ENCODE measurements around the gene IDUA. TPM values are rescaled to one million over a fixed set of nuclear protein-coding genes. Genes with fewer than 3 reads are reported as not detected.

IDUA gene
- total and polyA plus RNA-seq, 7 donors: 1.2 to 15.2 (median 7.3) TPM

DNA sequence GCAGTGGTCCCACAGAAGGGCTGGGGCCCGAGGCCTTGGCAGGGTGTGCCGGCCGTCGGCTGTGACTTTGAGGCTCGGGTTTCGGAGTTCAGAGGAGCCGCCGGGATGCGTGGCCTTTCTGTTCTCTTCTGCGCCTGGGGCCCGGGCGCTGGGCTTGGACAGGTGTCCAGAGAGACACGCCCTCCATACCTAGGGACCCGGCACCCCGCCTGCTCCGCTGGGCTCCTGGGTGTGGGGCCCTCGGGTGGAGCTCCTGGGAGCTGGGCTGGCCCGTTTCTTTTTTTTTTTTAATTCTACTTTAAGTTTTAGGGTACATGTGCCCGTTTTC is 35.9 kb downstream of the IDUA start:
- peaks cover 0 to 4% (median 0%) of the 10 kb centered on the region in 3 donors for H3K27me3 ChIP-seq
- WGBS, 2 donors: 23 to 73% methylated on average over 19 of the region's 19 CpGs
- TF ChIP-seq POLR2AphosphoS5 (IDR thresholded peaks at IDR 0.05) (no peak), EP300 (IDR thresholded peaks at IDR 0.05) (no peak), POLR2A (IDR thresholded peaks at IDR 0.05) (no peak)
- TF ChIP-seq, protein P1, sequence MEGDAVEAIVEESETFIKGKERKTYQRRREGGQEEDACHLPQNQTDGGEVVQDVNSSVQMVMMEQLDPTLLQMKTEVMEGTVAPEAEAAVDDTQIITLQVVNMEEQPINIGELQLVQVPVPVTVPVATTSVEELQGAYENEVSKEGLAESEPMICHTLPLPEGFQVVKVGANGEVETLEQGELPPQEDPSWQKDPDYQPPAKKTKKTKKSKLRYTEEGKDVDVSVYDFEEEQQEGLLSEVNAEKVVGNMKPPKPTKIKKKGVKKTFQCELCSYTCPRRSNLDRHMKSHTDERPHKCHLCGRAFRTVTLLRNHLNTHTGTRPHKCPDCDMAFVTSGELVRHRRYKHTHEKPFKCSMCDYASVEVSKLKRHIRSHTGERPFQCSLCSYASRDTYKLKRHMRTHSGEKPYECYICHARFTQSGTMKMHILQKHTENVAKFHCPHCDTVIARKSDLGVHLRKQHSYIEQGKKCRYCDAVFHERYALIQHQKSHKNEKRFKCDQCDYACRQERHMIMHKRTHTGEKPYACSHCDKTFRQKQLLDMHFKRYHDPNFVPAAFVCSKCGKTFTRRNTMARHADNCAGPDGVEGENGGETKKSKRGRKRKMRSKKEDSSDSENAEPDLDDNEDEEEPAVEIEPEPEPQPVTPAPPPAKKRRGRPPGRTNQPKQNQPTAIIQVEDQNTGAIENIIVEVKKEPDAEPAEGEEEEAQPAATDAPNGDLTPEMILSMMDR (IDR thresholded peaks at IDR 0.05): no peak
- H3K9me3 ChIP-seq: no peaks in the 10 kb centered on the region
- intact Hi-C loops (cut with DNase I): no loop called here
- peaks cover 0 to 11% (median 1%) of the 10 kb centered on the region in 4 donors for H3K36me3 ChIP-seq
- no peak overlapping the region for H3K27ac ChIP-seq
- H3K4me1 ChIP-seq: no peaks in the 10 kb centered on the region
- DNase-seq: no peak
- no peak overlapping the region for H3K4me3 ChIP-seq

DNA sequence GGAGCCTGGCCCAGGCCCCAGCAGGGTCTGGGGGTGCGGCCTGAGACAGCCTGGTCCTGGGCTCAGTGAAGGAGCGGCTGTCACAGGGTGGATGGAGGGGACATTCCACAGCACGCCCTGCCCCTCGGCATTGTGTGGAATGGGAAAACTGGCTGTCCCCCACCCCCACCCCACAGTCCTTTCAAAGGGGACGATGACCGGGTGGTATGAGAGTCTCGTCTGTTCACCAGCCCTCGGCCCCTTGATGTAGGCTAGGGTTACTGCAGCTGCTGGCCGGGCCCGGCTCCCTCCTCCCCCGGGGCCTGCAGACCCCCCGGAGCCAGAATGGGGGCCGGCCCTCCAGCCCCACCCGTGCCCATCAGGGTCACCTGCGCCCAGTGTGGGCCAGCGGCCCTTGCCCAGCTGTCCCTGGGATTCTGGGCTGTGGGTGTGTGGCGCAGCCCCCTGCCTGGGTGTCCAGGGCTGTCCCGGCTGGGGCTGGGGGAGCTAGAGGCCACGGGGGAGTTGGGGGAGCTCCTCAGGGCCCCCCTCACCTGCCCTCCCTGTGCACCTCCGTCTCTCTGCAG is 36.3 kb downstream of the IDUA start:
- Histone ChIP-seq H3K27ac (no peak overlapping the region), H3K27me3 (peaks cover 0 to 9% (median 5%) of the 10 kb centered on the region in 3 donors), H3K36me3 (peaks cover 0 to 11% (median 1%) of the 10 kb centered on the region in 4 donors), H3K9me3 (no peaks in the 10 kb centered on the region), H3K4me1 (no peaks in the 10 kb centered on the region), H3K4me3 (no peak overlapping the region)
- TF ChIP-seq POLR2A (IDR thresholded peaks at IDR 0.05) (no peak), POLR2AphosphoS5 (IDR thresholded peaks at IDR 0.05) (no peak), EP300 (IDR thresholded peaks at IDR 0.05) (no peak)
- TF ChIP-seq, protein P1 (IDR thresholded peaks at IDR 0.05): no peak
- no peak for DNase-seq
- intact Hi-C loops (cut with DNase I): no loop called here
- WGBS, 2 donors: 56 to 84% methylated on average over 20 of the region's 20 CpGs

DNA sequence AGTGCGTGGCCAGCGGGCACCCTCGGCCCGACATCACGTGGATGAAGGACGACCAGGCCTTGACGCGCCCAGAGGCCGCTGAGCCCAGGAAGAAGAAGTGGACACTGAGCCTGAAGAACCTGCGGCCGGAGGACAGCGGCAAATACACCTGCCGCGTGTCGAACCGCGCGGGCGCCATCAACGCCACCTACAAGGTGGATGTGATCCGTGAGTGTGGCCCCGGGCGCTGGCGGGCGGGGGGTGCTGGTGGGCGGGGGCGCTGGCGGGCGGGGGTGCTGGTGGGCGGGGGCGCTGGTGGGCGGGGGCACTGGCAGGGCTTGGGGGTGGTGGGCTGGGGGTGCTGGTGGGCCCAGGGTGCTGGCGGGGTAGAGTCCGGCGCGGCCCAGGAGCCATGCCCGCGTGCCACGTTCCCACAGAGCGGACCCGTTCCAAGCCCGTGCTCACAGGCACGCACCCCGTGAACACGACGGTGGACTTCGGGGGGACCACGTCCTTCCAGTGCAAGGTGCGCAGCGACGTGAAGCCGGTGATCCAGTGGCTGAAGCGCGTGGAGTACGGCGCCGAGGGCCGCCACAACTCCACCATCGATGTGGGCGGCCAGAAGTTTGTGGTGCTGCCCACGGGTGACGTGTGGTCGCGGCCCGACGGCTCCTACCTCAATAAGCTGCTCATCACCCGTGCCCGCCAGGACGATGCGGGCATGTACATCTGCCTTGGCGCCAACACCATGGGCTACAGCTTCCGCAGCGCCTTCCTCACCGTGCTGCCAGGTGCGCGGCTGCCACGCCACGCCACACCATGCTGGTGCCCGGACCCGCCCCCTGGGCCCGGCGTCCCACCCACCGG is 37.3 kb downstream of the IDUA start:
- DNase-seq: no peak
- TF ChIP-seq POLR2AphosphoS5 (IDR thresholded peaks at IDR 0.05): no peak
- TF ChIP-seq POLR2A (IDR thresholded peaks at IDR 0.05): no peak
- TF ChIP-seq, protein P1 (IDR thresholded peaks at IDR 0.05): no peak
- H3K4me3 ChIP-seq: no peak overlapping the region
- no peaks in the 10 kb centered on the region for H3K4me1 ChIP-seq
- no peaks in the 10 kb centered on the region for H3K9me3 ChIP-seq
- 94 to 97% methylated on average over 83 of the region's 83 CpGs for WGBS, 2 donors
- no peak overlapping the region for H3K27ac ChIP-seq
- H3K27me3 ChIP-seq: peaks cover 0 to 18% (median 14%) of the 10 kb centered on the region in 3 donors
- intact Hi-C loops (cut with DNase I): no loop called here
- peaks cover 0 to 11% (median 1%) of the 10 kb centered on the region in 4 donors for H3K36me3 ChIP-seq

DNA sequence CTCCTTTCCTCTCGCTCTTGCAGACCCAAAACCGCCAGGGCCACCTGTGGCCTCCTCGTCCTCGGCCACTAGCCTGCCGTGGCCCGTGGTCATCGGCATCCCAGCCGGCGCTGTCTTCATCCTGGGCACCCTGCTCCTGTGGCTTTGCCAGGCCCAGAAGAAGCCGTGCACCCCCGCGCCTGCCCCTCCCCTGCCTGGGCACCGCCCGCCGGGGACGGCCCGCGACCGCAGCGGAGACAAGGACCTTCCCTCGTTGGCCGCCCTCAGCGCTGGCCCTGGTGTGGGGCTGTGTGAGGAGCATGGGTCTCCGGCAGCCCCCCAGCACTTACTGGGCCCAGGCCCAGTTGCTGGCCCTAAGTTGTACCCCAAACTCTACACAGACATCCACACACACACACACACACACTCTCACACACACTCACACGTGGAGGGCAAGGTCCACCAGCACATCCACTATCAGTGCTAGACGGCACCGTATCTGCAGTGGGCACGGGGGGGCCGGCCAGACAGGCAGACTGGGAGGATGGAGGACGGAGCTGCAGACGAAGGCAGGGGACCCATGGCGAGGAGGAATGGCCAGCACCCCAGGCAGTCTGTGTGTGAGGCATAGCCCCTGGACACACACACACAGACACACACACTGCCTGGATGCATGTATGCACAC is 38.2 kb downstream of the IDUA start:
- Histone ChIP-seq H3K27me3 (peaks cover 0 to 27% (median 23%) of the 10 kb centered on the region in 3 donors), H3K36me3 (peaks cover 0 to 11% (median 1%) of the 10 kb centered on the region in 4 donors), H3K4me1 (no peaks in the 10 kb centered on the region), H3K9me3 (no peaks in the 10 kb centered on the region), H3K27ac (no peak overlapping the region), H3K4me3 (no peak overlapping the region)
- intact Hi-C loops (cut with DNase I): no loop called here
- WGBS, 2 donors: 84 to 91% methylated on average over 32 of the region's 32 CpGs
- TF ChIP-seq EP300 (IDR thresholded peaks at IDR 0.05) (no peak), POLR2AphosphoS5 (IDR thresholded peaks at IDR 0.05) (no peak), POLR2A (IDR thresholded peaks at IDR 0.05) (no peak)
- TF ChIP-seq, protein P1 (IDR thresholded peaks at IDR 0.05): no peak
- DNase-seq: no peak
